RKO (cell line): ENCODE measurements around the gene CTAGE9.

Experiments used
- DNase-seq: peaks from one replicate; pipeline ENCODE4 v3.0.0-alpha.2; 2016; ENCODE audit warnings: low spot score

The CTAGE9 gene

DNA sequence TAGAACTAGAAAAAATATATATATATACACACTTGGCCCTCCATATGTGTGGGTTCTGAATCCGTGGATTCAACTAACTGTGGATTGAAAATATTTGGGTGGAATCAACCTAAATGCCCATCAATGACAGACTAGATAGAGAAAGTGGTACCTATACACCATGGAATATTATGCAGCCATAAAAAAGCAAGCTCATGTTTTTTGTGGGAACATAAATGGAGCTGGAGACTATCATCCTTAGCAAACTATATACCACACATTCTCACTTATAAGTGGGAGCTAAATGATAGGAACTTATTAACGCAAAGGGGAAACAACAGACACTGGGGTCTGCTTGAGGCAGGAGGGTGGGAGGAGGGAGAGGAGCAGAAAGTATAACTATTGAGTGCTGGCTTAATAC is 37.6 kb downstream of the CTAGE9 start:
- DNase-seq = no peak

DNA sequence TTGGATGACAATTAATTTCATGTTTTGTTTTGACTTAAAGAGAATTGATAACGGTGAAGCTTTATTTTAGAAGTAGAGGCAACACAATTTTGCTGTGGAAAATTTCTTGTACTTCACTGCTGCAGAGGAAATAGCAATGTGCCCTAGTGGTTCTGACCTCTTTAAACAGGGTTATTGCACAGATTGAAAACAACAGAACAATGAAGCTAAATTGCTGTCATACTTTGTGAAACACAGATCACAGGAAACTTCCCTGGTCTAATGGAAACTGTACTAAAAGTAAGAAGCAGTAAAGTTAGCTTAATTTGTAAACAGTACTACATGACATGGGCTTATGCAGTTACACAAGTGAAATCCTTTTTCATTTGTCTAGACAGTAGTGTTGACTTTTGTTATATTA is 40.9 kb downstream of the CTAGE9 start:
- DNase-seq = no peak

DNA sequence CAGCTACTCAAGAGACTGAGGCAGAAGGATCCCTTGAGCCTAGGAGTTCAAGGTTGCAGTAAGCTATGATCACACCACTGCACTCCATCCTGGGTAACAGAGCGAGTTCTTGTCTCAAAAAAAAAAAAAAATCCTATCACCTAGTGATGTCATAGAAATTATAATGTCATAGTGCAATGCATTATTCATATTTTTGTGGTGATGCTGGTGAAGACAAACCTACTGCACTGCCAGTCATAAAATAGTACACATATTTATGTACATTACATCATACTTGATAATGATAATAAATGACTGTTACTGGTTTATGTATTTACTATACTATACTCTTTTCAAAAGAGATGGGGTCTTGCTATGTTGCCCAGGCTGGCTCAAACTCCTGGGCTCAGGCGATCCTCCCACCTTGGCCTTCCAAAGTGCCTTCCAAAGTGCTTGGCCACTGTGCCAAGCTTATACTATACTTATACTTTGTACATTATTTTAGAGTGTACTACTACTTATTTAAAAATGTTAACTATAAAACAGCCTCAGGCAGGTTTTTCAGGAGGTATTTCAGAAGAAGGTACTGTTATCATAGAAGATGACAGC is 47.1 kb downstream of the CTAGE9 start:
- DNase-seq = no peak

DNA sequence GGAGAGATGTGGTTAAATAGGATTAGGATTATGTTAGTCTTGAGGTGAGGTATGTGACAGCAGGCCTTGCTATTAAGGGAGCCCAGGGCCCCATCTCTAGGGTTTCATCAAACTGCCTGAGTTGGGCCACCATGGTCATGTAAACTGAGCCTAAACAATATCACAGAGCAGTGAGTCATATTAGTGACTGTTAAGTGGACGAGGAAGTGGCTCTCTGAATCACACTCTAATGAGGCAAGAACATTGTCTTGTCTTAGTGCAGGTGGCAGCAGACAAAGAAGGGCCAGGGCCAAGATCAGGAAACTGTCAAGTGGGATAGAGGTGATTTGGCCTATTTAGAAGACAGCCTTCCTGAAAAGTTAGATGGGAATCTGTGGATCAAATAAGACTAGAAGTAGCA is 50.6 kb downstream of the CTAGE9 start:
- DNase-seq = peak; percentile 58
